Breast epithelium (tissue), 4 donors: ENCODE data around the gene LURAP1L. TPM values are rescaled to one million over a fixed set of nuclear protein-coding genes. Genes with fewer than 3 reads are reported as not detected.

Source experiments
- DNase-seq, 2 donors: peaks; one replicate each; pipeline ENCODE4 v3.0.0-alpha.2; 2019; ENCODE audit warnings: low spot score in 2 of 2
- H3K27ac ChIP-seq, 2 donors: fragments of 200-600 bp; sonication (generic) in 1 of 2; one replicate each; pipeline ENCODE4 v1.5.1; 2016 to 2019; ENCODE audit warnings: mild to moderate bottlenecking in 1 of 2
- H3K27me3 ChIP-seq, 2 donors: fragments of 200-600 bp; sonication (generic) in 1 of 2; one replicate each; pipeline versions ENCODE4 v1.5.1 to v1.6.0; 2017 to 2019; ENCODE audit warnings: control low read depth in 1 of 2, mild to moderate bottlenecking in 1 of 2
- H3K36me3 ChIP-seq: fragments of 200-600 bp; one replicate; pipeline ENCODE4 v1.5.1; 2019
- H3K4me1 ChIP-seq, 2 donors: fragments of 200-600 bp; sonication (generic); one replicate each; pipeline ENCODE4 v1.5.1; 2016 to 2019; ENCODE audit warnings: control low read depth in 1 of 2
- H3K4me3 ChIP-seq, 3 donors: fragments of 200-600 bp; sonication (generic); 1 replicate in 2 of 3; 2 replicates in 1 of 3; pipeline ENCODE4 v1.5.1; 2016 to 2019; ENCODE audit warnings: mild to moderate bottlenecking in 3 of 3, moderate library complexity in 2 of 3
- H3K9me3 ChIP-seq, 2 donors: fragments of 200-600 bp; sonication (generic) in 1 of 2; one replicate each; pipeline ENCODE4 v1.5.1; 2016 to 2019; ENCODE audit warnings: control low read depth in 1 of 2
- POLR2A ChIP-seq: fragments of 450-650 bp; IDR thresholded peaks from one replicate; pipeline ENCODE4 v1.6.1; 2016; ENCODE audit warnings: antibody characterized with exemption, mild to moderate bottlenecking, moderate library complexity
- POLR2AphosphoS5 ChIP-seq, 3 donors: sonication (generic); formaldehyde crosslinking; IDR thresholded peaks; one replicate each; pipeline ENCODE4 v1.6.1; 2017; ENCODE audit warnings: antibody characterized with exemption in 3 of 3
- intact Hi-C: fragments of 100-400 bp; cut with DNase I; formaldehyde crosslinking; loops from one replicate; pipeline ENCODE4 v1.15.1; 2023; ENCODE audit warnings: low total_unique reads
- total RNA-seq, 3 donors: library from RNA; depleted of rRNA; stranded (reverse); fragments of >200 nt; gene quantifications; one replicate each; pipeline ENCODE4 v1.1.0, GENCODE V29; 2016
- TF ChIP-seq, protein P1 (sequence below), 3 donors: fragments of 450-650 bp; IDR thresholded peaks; one replicate each; pipeline ENCODE4 v1.5.1; 2016 to 2017; ENCODE audit warnings: antibody characterized with exemption in 3 of 3, mild to moderate bottlenecking in 3 of 3, moderate library complexity in 3 of 3

LURAP1L gene
- total RNA-seq, 3 donors from 2014 or later: 12.3 to 25.2 (median 24.1) TPM

GRCh38 chr9:12775679-12776512 lies 1.1 kb downstream of the LURAP1L start:
- peak overlapping the region; percentile 89 to 92 for H3K27ac ChIP-seq
- H3K27me3 ChIP-seq: no peaks in the 10 kb centered on the region
- no peak for TF ChIP-seq POLR2AphosphoS5 (IDR thresholded peaks at IDR 0.05)
- TF ChIP-seq POLR2A: no peak
- TF ChIP-seq, protein P1, sequence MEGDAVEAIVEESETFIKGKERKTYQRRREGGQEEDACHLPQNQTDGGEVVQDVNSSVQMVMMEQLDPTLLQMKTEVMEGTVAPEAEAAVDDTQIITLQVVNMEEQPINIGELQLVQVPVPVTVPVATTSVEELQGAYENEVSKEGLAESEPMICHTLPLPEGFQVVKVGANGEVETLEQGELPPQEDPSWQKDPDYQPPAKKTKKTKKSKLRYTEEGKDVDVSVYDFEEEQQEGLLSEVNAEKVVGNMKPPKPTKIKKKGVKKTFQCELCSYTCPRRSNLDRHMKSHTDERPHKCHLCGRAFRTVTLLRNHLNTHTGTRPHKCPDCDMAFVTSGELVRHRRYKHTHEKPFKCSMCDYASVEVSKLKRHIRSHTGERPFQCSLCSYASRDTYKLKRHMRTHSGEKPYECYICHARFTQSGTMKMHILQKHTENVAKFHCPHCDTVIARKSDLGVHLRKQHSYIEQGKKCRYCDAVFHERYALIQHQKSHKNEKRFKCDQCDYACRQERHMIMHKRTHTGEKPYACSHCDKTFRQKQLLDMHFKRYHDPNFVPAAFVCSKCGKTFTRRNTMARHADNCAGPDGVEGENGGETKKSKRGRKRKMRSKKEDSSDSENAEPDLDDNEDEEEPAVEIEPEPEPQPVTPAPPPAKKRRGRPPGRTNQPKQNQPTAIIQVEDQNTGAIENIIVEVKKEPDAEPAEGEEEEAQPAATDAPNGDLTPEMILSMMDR (IDR thresholded peaks at IDR 0.05): peak in 2 of 3 donors; percentile 33 to 51
- no peaks in the 10 kb centered on the region for H3K4me1 ChIP-seq
- H3K9me3 ChIP-seq: no peaks in the 10 kb centered on the region
- no peaks in the 10 kb centered on the region for H3K36me3 ChIP-seq
- DNase-seq: peak in 1 of 2 donors; percentile 75
- intact Hi-C loops: no loop called here
- peak overlapping the region; percentile 66 to 93 (median 75) for H3K4me3 ChIP-seq

DNA sequence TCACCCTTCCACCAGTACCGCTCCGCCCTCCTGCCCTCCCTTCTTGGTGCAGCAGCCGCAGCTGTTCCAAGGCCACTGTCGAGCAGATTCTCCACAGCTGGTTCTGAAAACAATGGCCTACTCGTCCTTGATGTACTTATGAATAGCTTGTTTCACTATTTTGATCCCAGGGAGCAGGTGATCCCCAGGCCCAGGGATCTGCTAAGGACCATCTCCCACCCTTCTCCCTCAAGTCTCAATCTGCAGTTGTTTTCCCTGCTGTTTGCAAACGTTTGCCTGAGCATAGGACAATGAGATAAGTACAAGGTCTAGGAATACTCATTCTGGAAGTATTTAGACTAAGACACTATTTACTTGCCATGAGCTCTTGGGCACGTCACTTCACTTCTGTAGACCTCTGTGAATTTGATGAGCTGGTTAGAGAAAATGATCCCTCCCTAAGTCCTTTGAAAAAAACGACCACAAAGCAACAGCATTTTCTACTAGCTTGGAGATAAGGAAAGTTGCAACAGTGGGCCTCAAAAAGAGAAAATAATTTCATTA lies 1.8 kb downstream of the LURAP1L start:
- no peaks in the 10 kb centered on the region for H3K36me3 ChIP-seq
- TF ChIP-seq POLR2AphosphoS5 (IDR thresholded peaks at IDR 0.05): no peak
- TF ChIP-seq POLR2A: no peak
- TF ChIP-seq, protein P1 (IDR thresholded peaks at IDR 0.05): no peak
- no peaks in the 10 kb centered on the region for H3K9me3 ChIP-seq
- H3K27ac ChIP-seq: peak overlapping the region; percentile 89 to 92
- peak overlapping the region; percentile 66 to 93 (median 75) for H3K4me3 ChIP-seq
- peak in 1 of 2 donors; percentile 71 for DNase-seq
- H3K27me3 ChIP-seq: no peaks in the 10 kb centered on the region
- intact Hi-C loops: no loop called here
- H3K4me1 ChIP-seq: no peaks in the 10 kb centered on the region

GRCh38 chr9:12777121-12778022 lies 2.6 kb downstream of the LURAP1L start:
- Histone ChIP-seq H3K27me3 (no peaks in the 10 kb centered on the region), H3K9me3 (no peaks in the 10 kb centered on the region), H3K36me3 (no peaks in the 10 kb centered on the region), H3K4me3 (peak overlapping the region; percentile 66 to 93 (median 75)), H3K4me1 (no peaks in the 10 kb centered on the region), H3K27ac (peak overlapping the region; percentile 89 to 92)
- TF ChIP-seq, protein P1 (IDR thresholded peaks at IDR 0.05): no peak
- TF ChIP-seq POLR2AphosphoS5 (IDR thresholded peaks at IDR 0.05): no peak
- TF ChIP-seq POLR2A: no peak
- no peak for DNase-seq
- intact Hi-C loops: no loop called here

DNA sequence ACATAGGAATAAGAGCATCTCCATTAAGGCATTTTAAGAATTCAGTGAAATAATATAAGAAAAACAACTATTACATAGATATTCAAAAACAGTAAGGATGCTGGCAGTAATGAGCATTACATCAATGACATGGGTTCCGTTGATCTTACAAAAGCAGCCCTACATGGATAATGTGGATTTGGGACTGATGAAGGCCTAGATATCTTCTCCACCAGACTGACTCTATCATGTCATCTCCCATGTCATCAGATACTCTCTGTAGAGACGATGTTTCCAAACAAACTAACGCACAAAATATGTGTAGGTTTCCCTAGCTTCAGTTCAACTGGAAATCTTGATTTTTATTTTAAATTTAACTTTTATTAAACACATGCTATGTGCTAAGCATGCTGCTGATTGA lies 3.6 kb downstream of the LURAP1L start:
- DNase-seq: no peak
- Histone ChIP-seq H3K36me3 (no peaks in the 10 kb centered on the region), H3K27me3 (no peaks in the 10 kb centered on the region), H3K9me3 (no peaks in the 10 kb centered on the region), H3K27ac (peak overlapping the region; percentile 68 to 92), H3K4me1 (no peaks in the 10 kb centered on the region), H3K4me3 (peak overlapping the region in 1 of 3 donors; percentile 93)
- intact Hi-C loops: no loop called here
- TF ChIP-seq POLR2AphosphoS5 (IDR thresholded peaks at IDR 0.05) (no peak), POLR2A (no peak)
- TF ChIP-seq, protein P1 (IDR thresholded peaks at IDR 0.05): no peak
